NCI-H748 (cell line): ENCODE results near the gene ADNP2.

Experiments
- DNase-seq: peaks from one replicate; lab custom pipeline; 2025; ENCODE audit not compliant: unreplicated experiment; lab: John Stamatoyannopoulos, UW

ADNP2 gene

DNA sequence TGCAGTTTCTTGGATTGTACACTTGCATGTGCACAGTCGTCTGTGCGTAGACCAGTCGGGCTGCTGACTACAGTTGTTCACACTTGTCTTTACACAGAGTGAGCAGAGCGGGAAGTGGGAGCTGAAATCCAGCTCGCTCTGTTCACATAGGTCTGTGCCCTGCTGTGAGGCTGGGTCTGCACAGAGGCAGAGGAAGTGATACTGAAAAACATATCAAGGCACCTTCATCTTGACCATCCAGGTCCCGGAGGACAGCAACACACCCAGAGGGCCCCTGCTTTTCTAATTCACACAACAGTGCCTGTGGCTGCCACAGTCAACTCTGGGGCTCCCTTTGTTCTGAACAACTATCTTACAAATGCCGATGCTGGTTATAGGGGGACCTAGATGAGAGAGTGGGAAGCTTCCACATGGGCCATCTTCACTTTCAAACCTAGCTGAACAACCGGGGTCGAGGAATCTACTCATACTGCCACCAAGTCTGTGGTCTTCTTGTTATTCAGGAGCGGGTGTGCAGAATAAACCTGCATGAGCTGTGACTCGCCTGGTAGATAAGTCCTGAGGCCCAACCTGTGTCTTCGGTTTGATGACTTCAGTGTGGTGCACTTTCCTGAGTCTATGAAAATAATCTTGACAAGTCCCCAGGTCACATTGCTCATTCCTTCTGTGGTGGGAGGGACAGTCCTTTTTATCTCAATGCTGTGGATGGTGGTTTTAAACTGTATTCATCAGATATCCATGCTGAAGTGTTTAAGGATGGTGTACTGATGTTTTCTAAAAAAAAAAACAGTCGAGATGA is 3.5 kb upstream of the ADNP2 start:
- DNase-seq = no peak

DNA sequence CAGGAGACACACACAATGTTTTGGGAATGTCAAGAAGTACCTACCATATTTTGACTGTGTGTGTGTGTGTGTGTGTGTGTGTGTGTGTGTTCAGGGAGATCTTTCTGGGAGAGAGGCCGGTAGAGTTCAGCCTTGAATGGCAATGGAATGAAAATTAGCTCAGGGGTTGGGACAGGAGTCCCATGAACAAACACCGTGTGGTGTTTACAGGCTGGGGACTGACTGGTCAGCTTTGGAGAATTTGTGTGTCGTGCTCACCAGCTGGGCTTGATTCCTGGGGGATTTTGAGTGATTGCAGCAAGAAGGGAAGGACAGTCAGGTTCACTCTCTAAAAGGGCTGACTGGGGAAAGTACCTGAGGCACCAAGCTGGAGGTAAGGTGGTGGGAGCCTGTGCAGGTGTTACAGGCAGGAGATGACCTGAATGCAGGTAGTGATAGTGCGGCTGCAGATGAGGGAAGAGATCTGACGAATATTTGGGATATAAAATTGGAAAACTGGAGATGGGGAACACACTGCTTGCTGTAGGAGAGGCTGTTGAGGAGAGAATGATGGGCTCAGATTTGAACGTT is 2.5 kb upstream of the ADNP2 start:
- DNase-seq = no peak

DNA sequence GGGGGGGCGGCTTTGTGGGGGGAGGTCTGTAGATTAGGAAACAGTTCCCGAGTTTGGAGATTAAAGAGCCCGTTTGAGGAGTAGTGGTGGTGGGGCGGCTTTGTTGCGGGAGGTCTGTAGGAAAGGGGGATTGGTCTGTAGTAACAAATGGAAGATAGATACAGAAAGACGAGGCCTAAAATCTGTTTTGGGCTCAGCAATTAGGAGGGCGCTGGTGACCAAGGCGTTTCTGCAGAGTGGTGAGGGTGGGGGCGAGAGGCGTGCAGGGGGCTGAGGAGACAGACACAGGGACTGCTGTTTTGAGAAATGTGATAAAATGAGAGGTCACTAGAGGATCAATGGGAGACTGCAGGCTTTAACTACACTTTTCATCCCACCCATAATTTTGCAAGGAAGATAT is 1.6 kb upstream of the ADNP2 start:
- DNase-seq = no peak

DNA sequence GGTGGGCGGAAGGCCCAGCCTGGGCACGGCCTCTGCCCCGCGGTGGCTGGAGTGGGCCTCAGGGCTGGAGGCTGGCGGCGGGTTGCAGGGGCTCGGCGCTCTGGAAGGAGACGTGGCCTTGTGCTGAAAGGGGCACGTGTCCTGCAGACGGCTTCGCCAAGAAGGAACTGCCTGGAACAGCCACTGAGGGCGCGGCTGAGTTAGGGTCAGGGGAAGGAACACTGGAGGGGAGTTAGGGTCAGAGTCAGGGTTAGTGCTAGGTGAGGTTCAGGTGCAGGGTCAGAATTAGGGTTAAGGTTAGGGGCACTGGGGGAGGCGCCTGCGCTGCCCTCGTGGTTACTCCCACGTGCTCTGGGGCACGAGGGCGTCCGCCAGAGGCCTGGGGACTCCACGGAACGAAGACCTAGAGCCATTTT is 933 bp upstream of the ADNP2 start:
- no peak for DNase-seq

DNA sequence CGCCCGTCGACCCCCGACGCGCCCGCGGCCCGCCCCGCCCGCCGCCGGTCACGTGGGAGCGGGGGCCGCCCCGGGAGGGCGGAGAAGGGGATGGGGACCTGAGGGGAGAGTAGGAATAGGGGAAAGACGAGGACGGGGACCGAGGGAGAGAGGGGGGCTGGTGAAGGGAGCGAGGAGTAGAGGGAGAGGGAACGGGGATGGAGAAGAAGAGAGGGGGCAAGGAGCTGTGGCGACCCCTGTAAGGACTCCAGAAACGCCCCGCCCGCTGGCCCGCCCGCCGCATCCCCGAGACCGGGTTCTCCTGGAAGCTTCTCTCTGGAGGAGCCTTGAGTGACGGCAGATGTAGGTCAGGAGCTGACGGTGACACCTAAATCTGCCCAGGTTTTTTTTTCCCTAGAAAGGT is 615 bp downstream of the ADNP2 start:
- peak; percentile 70 for DNase-seq

DNA sequence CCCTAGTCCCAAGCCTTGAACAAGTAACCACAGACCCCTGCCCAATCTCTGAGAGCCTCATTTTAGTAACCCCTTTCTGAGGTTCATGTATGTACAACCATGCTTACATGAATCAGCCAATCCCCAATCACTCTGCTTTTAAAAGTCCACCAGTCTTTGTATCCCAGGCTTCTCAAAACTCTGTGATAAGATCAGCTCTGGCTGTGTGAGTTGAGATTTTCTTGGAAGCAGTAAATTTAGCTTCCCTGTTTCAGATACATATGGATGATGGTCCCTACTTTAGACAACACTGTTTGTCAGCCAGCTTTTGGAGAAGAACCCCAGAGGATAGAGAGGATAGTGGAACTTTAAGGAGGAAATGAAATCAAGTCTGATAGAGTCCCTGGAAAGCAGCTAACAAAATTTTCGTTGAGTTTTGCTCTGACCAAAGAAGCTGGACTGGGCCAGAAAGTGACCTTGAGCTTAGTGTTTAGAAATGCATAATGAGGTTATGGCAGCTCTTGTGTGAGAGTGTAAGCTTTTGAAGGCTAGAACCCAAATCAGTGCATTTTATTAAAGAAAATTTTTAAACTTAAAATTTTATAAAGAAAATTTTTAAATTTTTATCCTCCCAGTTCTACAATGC is 3.7 kb downstream of the ADNP2 start:
- DNase-seq = no peak

DNA sequence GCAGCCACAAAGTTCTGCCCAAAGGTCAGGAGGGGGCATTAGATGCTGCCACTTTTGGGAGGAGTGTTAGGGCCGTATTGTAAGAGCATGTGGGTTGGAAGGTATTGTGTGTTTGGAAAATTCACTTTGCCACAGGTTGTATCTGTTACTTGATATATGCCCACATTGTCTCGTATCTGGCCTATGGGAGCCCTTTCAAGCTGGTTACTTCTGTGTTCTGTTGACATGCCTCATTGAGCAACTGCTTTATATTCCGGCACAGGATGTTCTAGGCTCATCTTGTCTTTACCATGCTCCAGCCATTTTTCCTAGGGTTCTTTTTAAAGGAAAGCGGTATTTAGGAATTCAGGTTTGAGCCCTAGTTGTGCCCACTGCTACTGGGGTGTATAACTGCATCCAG is 6.0 kb downstream of the ADNP2 start:
- DNase-seq = no peak

DNA sequence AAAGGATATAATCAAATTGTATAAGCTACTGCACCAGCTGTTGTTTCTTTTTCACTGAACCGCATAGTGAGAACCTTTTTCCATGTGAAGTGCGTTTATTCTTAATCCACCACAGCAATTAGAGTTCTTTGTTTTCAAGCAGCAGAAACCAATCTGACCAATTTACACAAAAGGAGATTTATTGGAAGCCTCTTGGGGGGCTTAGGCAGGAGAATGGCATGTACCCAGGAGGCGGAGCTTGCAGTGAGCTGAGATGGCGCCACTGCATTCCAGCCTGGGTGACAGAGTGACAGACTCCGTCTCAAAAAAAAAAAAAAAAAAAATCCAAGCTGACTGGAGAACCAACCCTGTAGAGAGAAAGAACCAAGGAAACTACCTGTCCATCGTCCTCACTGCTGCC is 10.0 kb downstream of the ADNP2 start:
- peak; percentile 5 for DNase-seq

DNA sequence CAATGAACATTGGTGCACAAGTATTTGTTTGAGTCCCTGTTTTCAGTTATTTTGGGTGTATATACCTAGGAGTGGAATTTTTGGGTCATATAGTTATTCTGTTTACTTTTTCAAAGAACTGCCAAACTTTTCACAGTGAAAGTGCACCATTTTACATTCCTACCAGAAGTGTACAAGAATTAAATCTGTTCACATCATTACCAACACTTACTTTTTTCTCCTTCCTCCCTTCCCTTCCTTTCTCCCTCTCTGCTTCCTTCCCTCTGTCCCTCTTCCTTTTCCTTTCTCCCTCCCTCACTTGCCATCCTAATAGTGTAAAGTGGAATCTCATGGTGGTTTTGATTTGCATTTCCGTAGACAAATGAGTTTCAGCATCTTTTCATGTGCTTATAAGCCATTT is 11.9 kb downstream of the ADNP2 start:
- DNase-seq = no peak

DNA sequence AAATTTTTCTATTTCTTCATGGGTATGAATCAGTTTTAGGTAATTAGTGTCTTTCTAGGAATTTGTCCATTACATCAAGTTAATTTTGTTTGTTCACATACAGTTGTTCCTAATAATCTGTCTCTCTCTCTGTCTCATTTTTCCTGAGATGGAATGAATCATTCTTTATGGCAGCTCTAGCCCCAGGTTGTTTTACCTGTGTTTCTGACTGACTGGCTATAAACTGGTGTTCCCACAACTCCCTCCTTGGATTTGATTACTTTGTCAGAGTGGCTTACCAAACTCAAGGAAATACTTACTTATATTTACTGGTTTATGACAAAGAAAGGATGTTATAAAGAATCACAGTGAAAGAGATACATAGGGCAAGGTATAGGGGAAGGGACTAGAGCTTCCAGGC is 15.1 kb downstream of the ADNP2 start:
- no peak for DNase-seq

DNA sequence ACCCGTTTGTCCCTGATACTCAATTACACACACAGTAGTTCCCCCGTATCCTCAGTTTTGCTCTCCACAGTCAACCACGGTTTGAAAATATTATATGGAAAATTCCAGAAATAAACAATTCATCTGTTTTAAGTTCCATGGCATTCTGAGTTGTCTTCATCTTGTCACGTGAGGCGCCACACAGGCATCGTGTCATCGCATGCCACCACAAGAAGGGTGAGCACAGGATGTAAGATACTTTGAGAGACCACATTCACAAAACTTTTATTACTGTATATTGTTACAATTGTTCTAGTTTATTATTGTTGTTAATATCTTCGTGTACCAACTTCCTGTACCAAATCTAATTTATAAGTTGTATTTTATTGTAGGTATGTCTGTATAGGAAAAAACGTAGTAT is 17.7 kb downstream of the ADNP2 start:
- DNase-seq = no peak

DNA sequence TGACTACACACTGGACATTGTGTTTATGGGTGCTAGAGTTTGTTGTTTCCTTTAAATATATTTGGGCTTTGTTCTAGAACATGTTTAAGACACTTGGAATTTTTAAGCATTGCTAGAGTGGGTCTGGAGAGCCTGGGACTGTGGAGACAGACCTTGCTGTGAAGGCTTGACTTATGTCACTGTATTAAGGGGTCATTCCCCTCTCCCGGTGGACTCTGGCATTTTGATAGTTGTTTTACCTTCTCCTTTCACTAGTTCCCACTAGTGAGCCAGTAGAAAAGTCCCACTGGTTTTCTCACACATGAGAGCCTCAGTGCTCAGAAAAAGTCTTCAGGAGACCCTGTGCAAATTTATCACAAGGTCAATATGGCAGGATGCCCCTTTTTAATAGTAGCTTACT is 18.6 kb downstream of the ADNP2 start:
- no peak for DNase-seq

DNA sequence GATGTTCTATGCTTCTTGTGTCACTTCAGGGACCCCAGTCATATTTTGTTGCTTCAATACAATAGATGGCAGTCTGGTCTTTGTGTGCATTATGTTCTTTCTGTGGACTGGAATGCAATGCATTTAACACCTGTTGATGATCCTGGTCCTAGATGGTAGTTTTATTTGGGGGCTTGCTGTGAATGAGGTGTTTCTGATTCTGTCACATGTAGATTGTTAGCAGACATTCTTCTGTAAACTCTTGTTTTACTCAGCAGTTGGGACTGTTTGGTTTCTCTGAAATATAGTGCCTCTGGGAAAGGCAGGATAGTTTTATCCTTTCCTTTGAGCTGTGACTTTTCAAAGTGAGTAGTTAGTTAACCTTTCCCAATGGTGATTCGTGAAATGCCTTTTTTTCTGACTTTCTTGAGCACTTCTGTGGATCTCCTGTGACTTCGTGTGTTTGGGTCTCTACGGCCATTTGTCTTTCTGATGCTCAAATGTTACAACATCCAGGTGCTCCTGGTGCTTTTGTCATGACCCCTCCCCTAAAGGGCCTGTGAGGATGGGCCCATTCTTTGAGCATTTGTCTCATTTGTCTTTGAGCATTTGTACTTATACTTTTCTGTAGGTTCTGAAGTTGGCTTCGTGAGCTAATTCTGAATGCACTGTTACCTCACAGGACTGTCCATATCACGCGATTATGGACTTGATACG is 20.8 kb downstream of the ADNP2 start:
- DNase-seq = no peak

DNA sequence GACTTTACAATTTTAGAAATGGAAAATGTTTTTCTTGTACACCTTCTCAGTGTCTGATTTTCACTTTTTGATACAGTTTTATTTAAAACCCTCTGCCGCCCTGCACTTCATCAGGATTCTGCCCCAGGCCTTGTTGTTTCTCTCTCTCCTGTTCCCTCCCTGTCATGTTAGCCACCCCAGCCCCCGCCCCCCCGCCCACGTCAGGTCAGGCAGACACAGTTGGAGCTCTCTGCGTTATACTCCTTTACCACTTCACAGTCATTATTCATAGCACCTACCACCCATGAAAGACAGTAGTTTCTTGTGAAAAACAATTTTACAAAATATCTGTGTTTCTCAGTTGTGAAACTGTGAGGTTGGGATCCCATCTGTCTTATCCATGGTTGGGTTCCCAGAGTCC is 21.5 kb downstream of the ADNP2 start:
- DNase-seq = no peak

DNA sequence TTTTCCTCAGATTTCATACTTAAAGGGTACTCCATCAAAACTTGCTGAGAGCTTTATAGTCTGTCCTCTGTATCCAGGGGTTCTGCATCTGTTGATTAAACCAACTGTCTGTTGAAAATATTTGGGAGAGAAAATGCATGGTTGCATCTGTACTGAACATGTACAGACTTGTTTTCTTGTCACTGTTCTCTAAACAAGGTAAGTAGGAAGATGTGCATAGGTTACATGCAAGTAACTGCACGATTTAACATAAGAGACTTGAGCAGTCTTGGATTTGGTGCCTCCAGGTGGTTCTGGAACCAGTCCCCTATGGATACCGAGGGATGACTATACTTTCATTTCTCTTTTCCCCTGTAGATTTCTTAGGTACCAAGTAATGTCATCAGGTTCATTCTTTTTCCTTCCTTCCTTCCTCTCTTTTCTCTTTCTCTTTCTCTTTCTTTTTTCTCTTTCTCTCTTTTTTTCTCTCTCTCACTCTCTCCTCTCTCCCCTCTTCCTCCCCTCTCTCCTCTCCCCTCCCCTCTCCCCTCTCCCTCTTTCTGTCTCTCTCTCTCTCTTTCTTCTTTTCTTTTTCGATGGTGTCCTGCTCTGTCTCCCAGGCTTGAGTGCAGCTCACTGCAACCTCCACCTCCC is 23.2 kb downstream of the ADNP2 start:
- no peak for DNase-seq

DNA sequence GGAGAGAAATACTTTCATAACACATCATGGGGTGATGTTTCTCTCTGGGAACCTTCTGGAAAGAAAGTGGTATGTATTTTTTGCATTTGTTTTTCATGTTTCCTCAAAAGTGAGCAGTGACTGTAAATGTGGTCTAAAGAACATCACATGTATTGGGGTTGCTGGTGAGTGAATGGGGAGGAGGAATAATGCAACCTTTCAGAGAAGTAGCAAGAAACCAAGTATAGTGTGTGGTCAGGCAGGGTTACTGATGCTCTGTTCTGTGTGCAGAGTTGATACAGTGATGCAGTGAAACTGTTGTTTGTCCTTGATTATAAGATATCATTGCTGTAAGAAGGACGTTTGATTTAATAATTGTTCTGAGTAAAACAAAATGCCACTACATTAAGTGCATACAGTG is 24.1 kb downstream of the ADNP2 start:
- no peak for DNase-seq

DNA sequence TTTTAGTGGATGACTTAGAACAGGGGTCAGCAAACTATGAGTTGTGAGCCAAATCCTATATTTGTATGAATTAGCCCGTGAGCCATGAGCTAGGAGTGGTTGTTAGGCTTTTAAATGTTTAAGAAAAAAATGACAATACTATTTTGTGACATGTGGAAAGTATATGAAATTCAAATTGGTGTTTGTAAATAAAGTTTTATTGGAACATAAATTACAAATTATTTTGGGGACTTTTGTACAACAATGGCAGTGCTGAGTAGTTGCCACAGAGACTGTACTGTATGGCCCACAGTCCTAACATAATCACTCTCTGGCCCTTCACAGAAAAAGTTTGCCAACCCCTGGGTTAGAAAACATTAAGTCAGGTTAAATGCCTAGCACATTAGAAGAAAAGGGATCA is 26.1 kb downstream of the ADNP2 start:
- DNase-seq = no peak

DNA sequence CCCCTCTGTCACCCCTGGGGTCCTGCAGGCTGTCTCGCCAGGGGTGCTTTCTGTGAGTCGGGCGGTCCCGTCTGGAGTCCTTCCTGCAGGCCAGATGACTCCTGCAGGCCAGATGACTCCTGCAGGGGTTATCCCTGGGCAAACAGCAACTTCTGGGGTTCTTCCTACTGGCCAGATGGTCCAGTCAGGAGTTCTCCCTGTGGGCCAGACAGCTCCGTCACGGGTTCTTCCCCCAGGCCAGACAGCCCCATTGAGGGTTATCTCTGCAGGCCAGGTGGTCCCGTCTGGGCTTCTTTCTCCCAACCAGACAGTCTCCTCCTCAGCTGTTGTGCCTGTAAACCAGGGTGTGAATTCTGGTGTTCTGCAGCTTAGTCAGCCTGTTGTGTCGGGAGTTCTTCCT is 27.6 kb downstream of the ADNP2 start:
- DNase-seq = no peak

DNA sequence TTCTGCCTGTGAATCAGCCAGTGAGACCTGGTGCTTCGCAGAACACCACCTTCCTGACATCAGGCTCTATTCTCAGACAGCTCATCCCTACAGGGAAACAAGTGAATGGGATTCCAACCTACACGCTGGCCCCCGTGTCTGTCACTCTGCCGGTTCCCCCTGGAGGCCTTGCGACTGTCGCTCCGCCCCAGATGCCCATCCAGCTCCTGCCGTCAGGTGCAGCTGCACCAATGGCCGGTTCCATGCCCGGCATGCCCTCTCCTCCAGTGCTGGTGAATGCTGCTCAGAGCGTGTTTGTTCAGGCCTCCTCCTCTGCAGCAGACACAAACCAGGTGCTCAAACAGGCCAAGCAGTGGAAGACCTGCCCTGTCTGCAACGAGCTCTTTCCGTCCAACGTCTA is 28.1 kb downstream of the ADNP2 start:
- DNase-seq = no peak

DNA sequence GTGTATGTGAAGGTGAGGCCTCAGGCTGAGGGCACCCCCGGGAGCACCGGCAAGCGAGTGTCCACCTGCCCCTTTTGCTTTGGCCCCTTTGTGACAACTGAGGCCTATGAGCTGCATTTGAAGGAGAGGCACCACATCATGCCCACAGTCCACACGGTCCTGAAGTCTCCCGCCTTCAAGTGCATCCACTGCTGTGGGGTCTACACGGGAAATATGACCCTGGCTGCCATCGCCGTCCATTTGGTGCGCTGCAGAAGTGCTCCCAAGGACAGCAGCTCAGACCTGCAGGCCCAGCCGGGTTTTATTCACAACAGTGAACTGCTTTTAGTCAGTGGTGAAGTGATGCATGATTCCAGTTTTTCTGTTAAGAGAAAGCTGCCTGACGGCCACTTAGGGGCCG is 28.9 kb downstream of the ADNP2 start:
- no peak for DNase-seq

DNA sequence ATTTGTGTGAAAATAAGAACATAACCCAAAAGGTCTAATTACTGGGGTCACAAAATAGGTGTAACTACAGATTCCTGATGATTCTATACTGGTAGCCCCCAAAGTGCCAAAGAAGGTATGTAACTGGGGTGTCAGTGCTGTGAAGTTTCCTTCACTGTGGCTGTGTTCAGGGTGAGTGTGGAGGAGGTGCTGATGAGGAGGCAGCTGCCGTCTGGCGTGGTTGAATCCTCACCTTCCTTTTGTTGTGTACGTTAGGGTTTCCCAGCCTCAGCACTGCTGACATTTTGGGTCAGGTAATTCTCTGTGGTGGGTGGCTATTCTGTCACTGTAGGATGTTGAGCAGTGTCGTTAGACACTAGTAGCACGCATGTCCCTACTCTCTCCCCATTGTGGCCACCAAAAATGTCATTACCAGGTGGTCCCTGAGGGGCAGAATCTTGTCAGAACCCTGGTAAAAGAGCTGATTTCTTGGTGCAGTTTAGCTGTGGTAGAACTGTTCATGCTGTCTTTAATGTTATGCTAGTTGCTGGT is 31.5 kb downstream of the ADNP2 start:
- DNase-seq = no peak
